Measurements from ENCODE around the gene ENDOU. TPM values are rescaled to one million over a fixed set of nuclear protein-coding genes. Genes with fewer than 3 reads are reported as not detected.
A peak's percentile ranks its signal among the peaks of the same experiment; 100 is the strongest.

Gene ENDOU
- total RNA-seq, 1 experiment from 2014 or later, result not detected

DNA sequence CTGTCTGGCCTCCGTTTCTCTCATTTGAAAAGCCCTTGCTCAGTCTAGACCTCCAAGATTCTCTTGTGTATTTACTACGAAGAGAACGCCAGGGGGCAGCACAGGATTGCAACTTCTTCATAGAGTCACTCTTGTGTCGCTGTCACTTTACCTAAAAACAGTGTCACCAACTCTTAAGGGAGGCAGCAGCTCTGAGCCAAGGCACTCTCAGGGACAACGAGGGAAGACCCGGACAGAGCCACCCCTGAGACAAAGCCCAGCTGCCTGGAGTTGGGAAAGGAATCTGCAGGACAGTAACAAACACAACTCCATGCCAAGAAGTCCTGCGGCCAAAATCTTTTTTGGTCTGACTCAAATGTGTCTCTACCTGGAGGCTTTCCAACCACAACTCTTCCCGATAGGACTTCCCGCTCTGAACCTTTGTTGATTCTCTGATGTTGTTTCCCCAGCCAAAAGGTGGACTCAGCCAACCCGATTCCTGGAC, 9.9 kb downstream of the ENDOU start:
- Mint-ChIP-seq H3K9me3 (ENCODE audit: unreplicated experiment) (no peaks in the 10 kb centered on the region), H3K27ac (ENCODE audit: low read depth, unreplicated experiment) (no peak overlapping the region), H3K4me1 (ENCODE audit: insufficient read depth, unreplicated experiment) (peaks cover 15% of the 10 kb centered on the region), H3K27me3 (ENCODE audit: insufficient read depth, unreplicated experiment) (no peaks in the 10 kb centered on the region), H3K36me3 (ENCODE audit: insufficient read depth, unreplicated experiment) (no peaks in the 10 kb centered on the region), H3K4me3 (ENCODE audit: unreplicated experiment) (peak overlapping the region; percentile 63)
- BruUV-seq (replicated peaks), result no TSS peak
- peak; percentile 97 for DNase-seq (ENCODE audit: unreplicated experiment)
- intact Hi-C loops (cut with micrococcal nuclease), result loop anchor here (1.0 to 5.0 kb wide), 5 partner anchors 27 to 452 kb away; no protein-coding TSS in a partner anchor
- TF ChIP-seq CTCF (IDR thresholded peaks at IDR 0.05; ENCODE audit: unreplicated experiment), result peak; percentile 85
- ChIA-PET CTCF (interaction anchor here (0.5 to 4.3 kb wide), 26 partner anchors 8 to 899 kb away, joined by 3 to 70 read pairs (median 4); partner anchors contain the start of genes ENDOU, RPAP3 and SLC48A1), POLR2A (interaction anchor here (2.1 kb wide), 1 partner anchor 9 kb away, joined by 14 read pairs; the partner anchor contains the start of gene RPAP3)

- DNase-seq (ENCODE audit: unreplicated experiment), result no peak
- POLR2A ChIA-PET, result interaction anchor here (0.6 to 2.1 kb wide), 2 partner anchors 8 to 1683 kb away, joined by 3 to 14 read pairs; partner anchors contain the start of gene RPAP3
- TF ChIP-seq CTCF (IDR thresholded peaks at IDR 0.05; ENCODE audit: unreplicated experiment), result no peak
- CTCF ChIA-PET, result interaction anchor here (0.6 to 4.3 kb wide), 24 partner anchors 8 to 1520 kb away, joined by 3 to 70 read pairs (median 4); partner anchors contain the start of genes ENDOU, RPAP3 and SLC48A1
- no peak overlapping the region for H3K27ac Mint-ChIP-seq (ENCODE audit: low read depth, unreplicated experiment)
- no peaks in the 10 kb centered on the region for H3K9me3 Mint-ChIP-seq (ENCODE audit: unreplicated experiment)
- peak overlapping the region; percentile 63 for H3K4me3 Mint-ChIP-seq (ENCODE audit: unreplicated experiment)
- no TSS peak for BruUV-seq (replicated peaks)
- peaks cover 15% of the 10 kb centered on the region for H3K4me1 Mint-ChIP-seq (ENCODE audit: insufficient read depth, unreplicated experiment)
- H3K27me3 Mint-ChIP-seq (ENCODE audit: insufficient read depth, unreplicated experiment), result no peaks in the 10 kb centered on the region
- intact Hi-C loops (cut with micrococcal nuclease), result loop anchor here (1.0 to 5.0 kb wide), 5 partner anchors 27 to 452 kb away; no protein-coding TSS in a partner anchor
- no peaks in the 10 kb centered on the region for H3K36me3 Mint-ChIP-seq (ENCODE audit: insufficient read depth, unreplicated experiment)
Measured at GRCh38 chr12:47714826-47715386, 10.4 kb downstream of the ENDOU start.

DNA sequence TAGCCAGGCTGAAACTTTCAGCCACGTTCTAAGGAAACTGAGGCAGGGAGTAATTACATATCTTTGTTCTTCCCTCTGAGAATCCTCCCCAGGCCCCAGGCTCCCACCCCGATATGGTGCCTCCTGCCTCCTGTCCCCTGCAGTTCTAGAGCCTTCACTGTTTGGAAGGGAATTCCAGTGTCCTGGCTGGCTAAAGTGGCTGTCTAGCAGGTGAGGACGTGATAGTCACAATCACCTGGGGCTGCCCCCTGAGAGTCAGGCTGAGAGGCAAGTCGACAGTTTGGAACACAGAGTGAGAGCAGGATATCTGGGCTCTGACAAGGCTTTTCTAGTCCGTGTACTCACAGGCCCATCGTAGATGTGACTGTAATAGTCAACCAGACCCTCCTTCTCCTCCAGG, 13.1 kb downstream of the ENDOU start:
- ChIA-PET POLR2A (no interaction called here), CTCF (interaction anchor here (1.4 kb wide), 1 partner anchor 30 kb away, joined by 3 read pairs; no protein-coding TSS in a partner anchor)
- no TSS peak for BruUV-seq (replicated peaks)
- Mint-ChIP-seq H3K27me3 (ENCODE audit: insufficient read depth, unreplicated experiment) (no peaks in the 10 kb centered on the region), H3K9me3 (ENCODE audit: unreplicated experiment) (no peaks in the 10 kb centered on the region), H3K27ac (ENCODE audit: low read depth, unreplicated experiment) (no peak overlapping the region), H3K36me3 (ENCODE audit: insufficient read depth, unreplicated experiment) (no peaks in the 10 kb centered on the region), H3K4me3 (ENCODE audit: unreplicated experiment) (no peak overlapping the region), H3K4me1 (ENCODE audit: insufficient read depth, unreplicated experiment) (peaks cover 26% of the 10 kb centered on the region)
- intact Hi-C loops (cut with micrococcal nuclease), result no loop called here
- no peak for TF ChIP-seq CTCF (IDR thresholded peaks at IDR 0.05; ENCODE audit: unreplicated experiment)
- DNase-seq (ENCODE audit: unreplicated experiment), result no peak

- Mint-ChIP-seq H3K36me3 (ENCODE audit: insufficient read depth, unreplicated experiment) (peaks cover 3% of the 10 kb centered on the region), H3K27ac (ENCODE audit: low read depth, unreplicated experiment) (no peak overlapping the region), H3K4me1 (ENCODE audit: insufficient read depth, unreplicated experiment) (peaks cover 26% of the 10 kb centered on the region), H3K4me3 (ENCODE audit: unreplicated experiment) (no peak overlapping the region), H3K27me3 (ENCODE audit: insufficient read depth, unreplicated experiment) (no peaks in the 10 kb centered on the region), H3K9me3 (ENCODE audit: unreplicated experiment) (no peaks in the 10 kb centered on the region)
- TF ChIP-seq CTCF (IDR thresholded peaks at IDR 0.05; ENCODE audit: unreplicated experiment), result no peak
- intact Hi-C loops (cut with micrococcal nuclease), result no loop called here
- no peak for DNase-seq (ENCODE audit: unreplicated experiment)
- ChIA-PET CTCF (interaction anchor here (0.6 to 1.4 kb wide), 2 partner anchors 30 to 1375 kb away, joined by 3 read pairs; no protein-coding TSS in a partner anchor), POLR2A (no interaction called here)
- no TSS peak for BruUV-seq (replicated peaks)
Measured at GRCh38 chr12:47711448-47711847, 13.8 kb downstream of the ENDOU start.
